Fibroblast of the conjunctiva (primary cell): Measurements from ENCODE around the gene WNT5B.
"Not testable (repeated sequence)": the region's sequence is repeated elsewhere in the genome, so short reads cannot be mapped to it uniquely, and the experiment has no call there.

ENCODE experiments used
- DNase-seq: peaks from one replicate; pipeline ENCODE4 v3.0.0-alpha.2; 2010; ENCODE audit warnings: low read depth

Gene WNT5B

GRCh38 chr12:1691123-1692007 is 62.3 kb downstream of the WNT5B start:
- DNase-seq: no peak

- DNase-seq: no peak
Observed at GRCh38 chr12:1692226-1692625, 63.2 kb downstream of the WNT5B start.

- no peak for DNase-seq
Observed at GRCh38 chr12:1692895-1693610, 64.0 kb downstream of the WNT5B start.

DNA sequence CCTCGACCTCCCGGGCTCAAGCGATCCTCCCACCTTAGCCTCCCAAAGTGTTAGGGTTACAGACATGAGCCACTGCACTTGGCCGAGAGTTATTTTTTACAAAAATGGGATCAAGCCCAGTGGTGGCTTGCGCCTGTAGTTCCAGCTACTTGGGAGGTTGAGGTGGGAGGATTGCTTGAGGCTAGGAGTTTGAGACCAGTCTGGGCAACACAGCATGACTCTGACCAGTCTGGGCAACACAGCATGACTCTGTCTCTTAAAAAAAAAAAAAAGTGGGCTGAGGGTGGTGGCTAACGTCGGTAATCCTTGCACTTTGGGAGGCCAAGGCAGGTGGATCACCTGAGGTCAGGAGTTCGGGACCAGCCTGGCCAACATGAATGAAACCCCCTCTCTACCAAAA is 66.1 kb downstream of the WNT5B start:
- not testable (repeated sequence) for DNase-seq

- no peak for DNase-seq
Observed at GRCh38 chr12:1695886-1696670, 67.0 kb downstream of the WNT5B start.

- no peak for DNase-seq
Observed at GRCh38 chr12:1696800-1697199, 67.8 kb downstream of the WNT5B start.
